Caki2 (cell line): ENCODE data around the gene ASPHD1. TPM values are rescaled to one million over a fixed set of nuclear protein-coding genes. Genes with fewer than 3 reads are reported as not detected.
"Not testable (repeated sequence)": the region's sequence is repeated elsewhere in the genome, so short reads cannot be mapped to it uniquely, and the experiment has no call there.

Source experiments
- DNase-seq: peaks from one replicate; pipeline ENCODE4 v3.0.0-alpha.2; 2015; ENCODE audit warnings: low read depth
- in situ Hi-C: cut with HindIII; loops from 2 replicates; pipeline ENCODE4 v1.10.0; 2016; ENCODE audit warnings: low sequenced_read_pairs, low pct_unique_long_range_greater_than_20kb, mixed read lengths
- total RNA-seq: library from RNA; depleted of rRNA; stranded (reverse); fragments of >200 nt; shearing (Covaris generic); gene quantifications from 2 replicates; pipeline ENCODE4 v1.2.3, GENCODE V29; 2014; ENCODE audit warnings: low replicate concordance; rRNA removed

ASPHD1 gene
- total RNA-seq, 1 experiment from 2014 or later: 71.5 TPM

GRCh38 chr16:29922986-29923501, 22.8 kb downstream of the ASPHD1 start:
- in situ Hi-C loops: no loop called here
- no peak for DNase-seq

- in situ Hi-C loops: no loop called here
- no peak for DNase-seq
These were observed 24.9 kb downstream of the ASPHD1 start for GRCh38 chr16:29925105-29925756.

GRCh38 chr16:29925781-29926710, 25.8 kb downstream of the ASPHD1 start, which contains the start of gene KCTD13:
KCTD13 (minus strand) TSS chr16:29926226; CDS start chr16:29926033, 193 bp downstream.
- peak; percentile 92 for DNase-seq
- in situ Hi-C loops: no loop called here

GRCh38 chr16:29926711-29927052, 26.4 kb downstream of the ASPHD1 start:
- DNase-seq: no peak
- in situ Hi-C loops: no loop called here

GRCh38 chr16:29927070-29927905, 27.0 kb downstream of the ASPHD1 start:
- in situ Hi-C loops: no loop called here
- DNase-seq: no peak

GRCh38 chr16:29931750-29932149, 31.5 kb downstream of the ASPHD1 start:
- DNase-seq, in situ Hi-C loops: not testable (repeated sequence)

- in situ Hi-C loops: no loop called here
- no peak for DNase-seq
These were observed 40.4 kb downstream of the ASPHD1 start for GRCh38 chr16:29940656-29941055.

- DNase-seq: peak; percentile 100
- in situ Hi-C loops: no loop called here
These were observed 43.8 kb downstream of the ASPHD1 start for GRCh38 chr16:29943846-29944799.

- in situ Hi-C loops: no loop called here
- no peak for DNase-seq
These were observed 47.6 kb downstream of the ASPHD1 start for GRCh38 chr16:29947897-29948296.

GRCh38 chr16:29950806-29951461, 50.6 kb downstream of the ASPHD1 start:
- no peak for DNase-seq
- in situ Hi-C loops: no loop called here

GRCh38 chr16:29951625-29952365, 51.5 kb downstream of the ASPHD1 start:
- DNase-seq: no peak
- in situ Hi-C loops: no loop called here

Other genes starting within 250 kb of the ASPHD1 start
- gene SPN, start 237.2 kb upstream of the ASPHD1 start, total RNA-seq: not detected in 2 replicates
- 57.5 and 101 TPM in 2 replicates for gene QPRT, start 221.3 kb upstream of the ASPHD1 start, total RNA-seq
- not detected in 2 replicates for gene C16orf54, start 154.5 kb upstream of the ASPHD1 start, total RNA-seq
- gene ZG16, start 122.2 kb upstream of the ASPHD1 start, total RNA-seq: not detected in 2 replicates
- gene KIF22, start 109.7 kb upstream of the ASPHD1 start, total RNA-seq: 168 and 188 TPM in 2 replicates
- gene MAZ, start 94.0 kb upstream of the ASPHD1 start, total RNA-seq: 339 and 403 TPM in 2 replicates
- gene PRRT2, start 88.3 kb upstream of the ASPHD1 start, total RNA-seq: not detected in 2 replicates
- gene PAGR1, start 84.3 kb upstream of the ASPHD1 start, total RNA-seq: 117 and 122 TPM in 2 replicates
- gene MVP, start 80.0 kb upstream of the ASPHD1 start, total RNA-seq: 282 and 291 TPM in 2 replicates
- gene CDIPT, start 37.3 kb upstream of the ASPHD1 start, total RNA-seq: 92.6 and 130 TPM in 2 replicates
- 50.1 and 68.9 TPM in 2 replicates for gene SEZ6L2, start 938 bp upstream of the ASPHD1 start, total RNA-seq
- gene KCTD13, start 25.7 kb downstream of the ASPHD1 start, total RNA-seq: 9.8 and 29.1 TPM in 2 replicates
- 129 and 252 TPM in 2 replicates for gene TMEM219, start 61.6 kb downstream of the ASPHD1 start, total RNA-seq
- 57.0 and 75.8 TPM in 2 replicates for gene TAOK2, start 73.4 kb downstream of the ASPHD1 start, total RNA-seq
- gene HIRIP3, start 95.1 kb downstream of the ASPHD1 start, total RNA-seq: 8.2 and 21.6 TPM in 2 replicates
- 131 and 229 TPM in 2 replicates for gene INO80E, start 95.8 kb downstream of the ASPHD1 start, total RNA-seq
- 1.2 and 1.7 TPM in 2 replicates for gene DOC2A, start 110.5 kb downstream of the ASPHD1 start, total RNA-seq
- gene C16orf92, start 122.7 kb downstream of the ASPHD1 start, total RNA-seq: not detected in 2 replicates
- gene TLCD3B, start 130.8 kb downstream of the ASPHD1 start, total RNA-seq: 1.4 and 3.4 TPM in 2 replicates
- 1,849 and 1,917 TPM in 2 replicates for gene ALDOA, start 165.3 kb downstream of the ASPHD1 start, total RNA-seq
- 228 and 297 TPM in 2 replicates for gene PPP4C, start 175.5 kb downstream of the ASPHD1 start, total RNA-seq
- 0.24 TPM in 1 of 2 replicates, not detected in the other for gene TBX6, start 191.4 kb downstream of the ASPHD1 start, total RNA-seq
- 6.3 and 10.5 TPM in 2 replicates for gene YPEL3, start 195.7 kb downstream of the ASPHD1 start, total RNA-seq
- not detected in 2 replicates for gene GDPD3, start 213.0 kb downstream of the ASPHD1 start, total RNA-seq
- 36.2 and 81.1 TPM in 2 replicates for gene MAPK3, start 222.7 kb downstream of the ASPHD1 start, total RNA-seq